Heart left ventricle (tissue), 13 donors: Measurements from ENCODE around the gene HYCC1.
"Not testable (repeated sequence)": the region's sequence is repeated elsewhere in the genome, so short reads cannot be mapped to it uniquely, and the experiment has no call there.

Source experiments
- CTCF ChIP-seq, 12 donors: fragments of 200-600 bp; sonication (generic) in 4 of 12; IDR thresholded peaks; one replicate each; pipeline versions ENCODE4 v1.5.0 to v1.8.0; 2018 to 2022; ENCODE audit warnings: antibody characterized with exemption in 12 of 12, mild to moderate bottlenecking in 5 of 12
- POLR2A ChIP-seq, 2 donors: fragments of 450-650 bp; IDR thresholded peaks; one replicate each; pipeline ENCODE4 v1.6.1; 2017; ENCODE audit warnings: antibody characterized with exemption in 2 of 2, mild to moderate bottlenecking in 2 of 2, moderate library complexity in 2 of 2
- donor health status: ischemic (EF 13 %, LVEDD 7.1; RV severe dilation, severe dysfunction).
- donor health status: DM: no; HTN: yes; CAD: no.
- donor health status: DM: no; HTN: no; CAD: no.
- donor health status: ischemic (EF 25% LVEDD 6.9; RV normal size, moderate dysfunction).
- donor health status: ischemic (EF 25% LVEDD 5.7; RV mildly dilated, moderate dysfunction).
- donor health status: ischemic (EF 35%, LVEDD 5.7; RV mildly dilated, moderate dysfunction).
- donor health status: nonischemic (EF 11% LVEDD 7.7; RV severe dilation, severe dysfunction).
- donor health status: DM: yes; HTN: yes; CAD: no.
- donor health status: PGD.
- donor health status: ischemic (EF 29% LVEDD 5.4; RV normal size, mild dysfunction).
- donor health status: nonischemic (EF 23%, LVEDD 6.1; RV moderate dilation, normal function).

- TF ChIP-seq CTCF, POLR2A (IDR thresholded peaks at IDR 0.05): not testable (repeated sequence)
Measured at GRCh38 chr7:23046336-23046735, 32.4 kb upstream of the HYCC1 start.
